ENCODE results near the gene GRIK4. TPM values are rescaled to one million over a fixed set of nuclear protein-coding genes. Genes with fewer than 3 reads are reported as not detected.

Gene GRIK4
- total and polyA plus RNA-seq, 2 of the 4 experiments (the other 2 are of a cell fraction) = 0.18 to 0.38 TPM

GRCh38 chr11:120735035-120735434, 223.5 kb downstream of the GRIK4 start:
- Histone ChIP-seq H3K56ac (ENCODE audit: extremely low read depth, insufficient read depth, low read length) (no peak overlapping the region), H4K91ac (ENCODE audit: insufficient read depth, low read depth, low read length) (no peak overlapping the region), H3K18ac (ENCODE audit: low read depth, low read length) (no peak overlapping the region), H3K9ac (ENCODE audit: low read depth, low read length) (no peak overlapping the region), H2BK20ac (ENCODE audit: low read depth, low read length) (no peak overlapping the region), H4K5ac (ENCODE audit: low read depth, low read length) (no peak overlapping the region), H3K23ac (ENCODE audit: low read depth, low read length) (no peak overlapping the region), H3K79me1 (ENCODE audit: low read depth in 1 of 2, low read length in 2 of 2) (no peaks in the 10 kb centered on the region), H3K9me3 (ENCODE audit: control insufficient read depth, insufficient read depth, low read length) (no peaks in the 10 kb centered on the region), H3K4me1 (ENCODE audit: control insufficient read depth, insufficient read depth, low read length) (no peaks in the 10 kb centered on the region), H4K8ac (ENCODE audit: low read depth in 2 of 2, low read length in 2 of 2) (no peak overlapping the region), H2AK9ac (replicated peaks; ENCODE audit: low read depth, low read length, poor library complexity) (no peak overlapping the region), H3K14ac (replicated peaks; ENCODE audit: low read depth, low read length) (no peak overlapping the region), H3K4me3 (ENCODE audit: insufficient read depth, low read depth, low read length) (no peak overlapping the region), H3K27me3 (ENCODE audit: control insufficient read depth, insufficient read depth, low read length) (no peaks in the 10 kb centered on the region; the same call in 1 of the 2 replicates), H2AK5ac (ENCODE audit: low read depth, low read length) (no peak overlapping the region), H3K9me1 (ENCODE audit: insufficient read depth, low read length) (no peaks in the 10 kb centered on the region; the same call in 1 of the 2 replicates), H3K27ac (ENCODE audit: insufficient read depth, low read length) (no peak overlapping the region), H4K20me1 (ENCODE audit: insufficient read depth, low read length) (no peaks in the 10 kb centered on the region), H2AFZ (replicated peaks; ENCODE audit: low read length, poor library complexity) (no peak overlapping the region), H2BK15ac (ENCODE audit: low read depth, low read length) (no peak overlapping the region), H3K4me2 (ENCODE audit: low read depth, low read length) (no peak overlapping the region), H3K4ac (ENCODE audit: low read depth, low read length) (no peak overlapping the region), H2BK5ac (ENCODE audit: low read depth, low read length, poor library complexity, severe bottlenecking) (no peak overlapping the region), H2BK120ac (ENCODE audit: low read depth, low read length) (no peak overlapping the region), H3K36me3 (ENCODE audit: control insufficient read depth, insufficient read depth, low read length) (no peaks in the 10 kb centered on the region)
- in situ Hi-C loops (cut with MboI; ENCODE audit: low sequenced_read_pairs) = no loop called here
- BruUV-seq (replicated peaks) = no TSS peak
- intact Hi-C loops (cut with micrococcal nuclease) = no loop called here
- ATAC-seq (ENCODE audit: low read depth) = no peak
- POLR2A ChIA-PET (ENCODE audit: unreplicated experiment) = no interaction called here
- TF ChIP-seq POLR2A (IDR thresholded peaks at IDR 0.05; ENCODE audit: low read depth, low read length) (no peak), RAD21 (IDR thresholded peaks at IDR 0.05; ENCODE audit: low read length) (no peak), SMC3 (IDR thresholded peaks at IDR 0.05; ENCODE audit: low read depth, low read length) (no peak), CEBPB (IDR thresholded peaks at IDR 0.05; ENCODE audit: low read depth, low read length) (no peak), BHLHE40 (IDR thresholded peaks at IDR 0.05; ENCODE audit: low read depth, low read length) (no peak), RFX5 (IDR thresholded peaks at IDR 0.05; ENCODE audit: low read depth, low read length) (no peak), USF2 (IDR thresholded peaks at IDR 0.05; ENCODE audit: low read depth, low read length) (no peak), RCOR1 (IDR thresholded peaks at IDR 0.05; ENCODE audit: insufficient replicate concordance, low read length) (no peak), CTCF (conservative IDR thresholded peaks at IDR 0.05; ENCODE audit: low read depth, low read length) (no peak), MAFK (IDR thresholded peaks at IDR 0.05; ENCODE audit: low read depth, low read length) (no peak), CHD1 (IDR thresholded peaks at IDR 0.05; ENCODE audit: low read depth, low read length) (no peak)
- CTCF ChIA-PET = no interaction called here
- no peak for DNase-seq
- dilution Hi-C loops (cut with HindIII; ENCODE audit: low sequenced_read_pairs, unreplicated experiment) = no loop called here
- 20% methylated on average over 2 of the region's 4 CpGs; no CpG with 5 or more reads in 1 of the 2 experiments for WGBS, 2 experiments (ENCODE audit: extremely low coverage in 2 of 2, insufficient read length in 1 of 2)
